B cell (primary cell): ENCODE measurements around the gene MAP3K7CL.

ENCODE experiments used
- CTCF ChIP-seq: fragments of 200-600 bp; IDR thresholded peaks from one replicate; pipeline ENCODE4 v1.8.0; 2022; ENCODE audit warnings: antibody characterized with exemption, mild to moderate bottlenecking
- EZH2 ChIP-seq: IDR thresholded peaks from 2 replicates; pipeline ENCODE4 v1.6.1; 2012; ENCODE audit warnings: borderline replicate concordance, low read depth, mild to moderate bottlenecking, moderate library complexity, low read length; ENCODE audit not compliant: insufficient read depth, poor library complexity, severe bottlenecking

- TF ChIP-seq CTCF: no peak
- no peak for TF ChIP-seq EZH2
These were observed 87.4 kb downstream of the MAP3K7CL start for GRCh38 chr21:29217818-29218291.
